ENCODE results near the gene ZNF593OS.

GRCh38 chr1:26126321-26127084, 45.1 kb downstream of the ZNF593OS start:
- no peak for TF ChIP-seq POLR2A (IDR thresholded peaks at IDR 0.05)
- TF ChIP-seq CTCF (IDR thresholded peaks at IDR 0.05 in 4 of 5, conservative IDR thresholded peaks at IDR 0.05 in 1 of 5) = no peak
